A549 treated with Mapracorat at 1 μM for 4 hours (cell line): ENCODE measurements around the gene SLC7A9. TPM values are rescaled to one million over a fixed set of nuclear protein-coding genes. Genes with fewer than 3 reads are reported as not detected.

Experiments
- total RNA-seq: library from RNA; stranded (reverse); fragments of 200-300 nt; extraction: Qiagen RNA extraction; gene quantifications from 5 replicates; pipeline ENCODE4 v1.2.3, GENCODE V29; 2022

SLC7A9 gene
- total RNA-seq = 0.29 to 0.62 TPM (median 0.45 TPM) in 4 of 5 replicates, not detected in the other

GRCh38 chr19:32869369-32869965, at the start of gene SLC7A9:
SLC7A9 (minus strand) TSS chr19:32869767; CDS start chr19:32868534, 1,233 bp downstream.

Other genes starting within 250 kb of the SLC7A9 start
- 33.7 to 51.3 TPM (median 42.7 TPM) in 5 replicates for gene ANKRD27, start 194.6 kb downstream of the SLC7A9 start, total RNA-seq
- 0.34 to 0.63 TPM (median 0.48 TPM) in 5 replicates for gene RGS9BP, start 193.9 kb downstream of the SLC7A9 start, total RNA-seq
- 30.4 to 38.3 TPM (median 35.7 TPM) in 5 replicates for gene NUDT19, start 177.9 kb downstream of the SLC7A9 start, total RNA-seq
- 0.08 to 0.15 TPM (median 0.09 TPM) in 5 replicates for gene TDRD12, start 150.0 kb downstream of the SLC7A9 start, total RNA-seq
- 42.2 to 50.8 TPM (median 44.9 TPM) in 5 replicates for gene CEP89, start 102.2 kb upstream of the SLC7A9 start, total RNA-seq
- gene FAAP24, start 102.5 kb upstream of the SLC7A9 start, total RNA-seq = 14.0 to 15.6 TPM (median 14.7 TPM) in 5 replicates
- 43.7 to 56.1 TPM (median 53.1 TPM) in 5 replicates for gene RHPN2, start 195.1 kb upstream of the SLC7A9 start, total RNA-seq
- gene GPATCH1, start 211.4 kb upstream of the SLC7A9 start, total RNA-seq = 12.8 to 15.9 TPM (median 15.0 TPM) in 5 replicates